COR-L47 (cell line): ENCODE measurements around the gene ZMAT3.
"Not testable (repeated sequence)": the region's sequence is repeated elsewhere in the genome, so short reads cannot be mapped to it uniquely, and the experiment has no call there.

ENCODE experiments used
- DNase-seq: peaks from one replicate; lab custom pipeline; 2025; lab: John Stamatoyannopoulos, UW

ZMAT3 gene

DNA sequence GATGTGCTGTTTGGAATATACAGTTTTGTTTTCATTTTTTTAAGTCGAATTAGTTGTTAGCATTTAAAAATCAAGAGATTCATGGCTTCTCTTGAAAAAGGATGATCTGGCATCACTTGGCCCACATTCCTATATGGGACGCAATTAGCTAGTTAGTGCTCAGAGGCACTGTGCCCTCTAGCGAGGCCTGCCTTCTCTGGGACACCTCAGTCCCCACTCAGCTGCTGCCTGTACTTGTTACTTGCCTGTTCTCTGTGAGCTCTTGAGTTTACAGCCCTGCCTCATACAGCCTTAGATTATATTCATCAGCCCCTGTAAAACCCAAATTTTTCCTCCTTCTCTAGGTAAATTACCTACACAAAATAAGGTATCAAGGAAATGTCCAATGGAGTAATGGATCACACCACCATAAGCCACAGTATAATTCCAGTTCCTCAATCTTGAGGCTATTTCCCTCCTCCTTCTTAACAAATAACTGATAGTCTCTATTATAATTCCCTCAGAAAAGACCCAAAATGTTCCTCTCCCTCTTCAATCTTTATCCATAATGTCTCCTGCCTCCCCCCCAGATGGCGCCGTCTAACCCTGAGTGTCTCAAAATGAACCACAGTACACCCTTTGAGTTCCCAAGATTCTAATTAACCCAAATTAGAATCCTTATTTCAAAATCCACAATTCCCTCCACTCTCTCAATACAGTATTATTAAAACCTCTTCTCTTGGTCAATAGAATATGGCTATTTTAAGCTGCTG, 2.7 kb downstream of the ZMAT3 start:
- peak; percentile 39 for DNase-seq

DNA sequence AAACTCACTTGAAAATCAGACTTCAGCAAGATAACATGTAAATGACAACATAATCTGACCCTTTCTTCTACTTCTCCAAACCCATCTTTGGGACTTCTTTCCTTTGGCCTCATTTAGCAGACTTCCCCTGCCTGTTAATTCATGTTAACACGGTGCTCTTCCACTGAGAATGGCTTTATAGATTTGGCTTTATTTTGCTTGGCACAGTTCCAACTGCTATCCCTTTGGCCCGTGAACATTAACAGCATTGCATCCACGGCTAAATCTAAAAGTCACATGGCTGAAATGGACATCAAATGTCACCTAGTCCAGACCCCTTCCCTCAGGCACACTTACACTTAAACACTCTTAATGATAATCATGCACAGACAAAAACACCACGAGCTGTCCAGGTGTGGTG, 3.8 kb downstream of the ZMAT3 start:
- peak; percentile 25 for DNase-seq

DNA sequence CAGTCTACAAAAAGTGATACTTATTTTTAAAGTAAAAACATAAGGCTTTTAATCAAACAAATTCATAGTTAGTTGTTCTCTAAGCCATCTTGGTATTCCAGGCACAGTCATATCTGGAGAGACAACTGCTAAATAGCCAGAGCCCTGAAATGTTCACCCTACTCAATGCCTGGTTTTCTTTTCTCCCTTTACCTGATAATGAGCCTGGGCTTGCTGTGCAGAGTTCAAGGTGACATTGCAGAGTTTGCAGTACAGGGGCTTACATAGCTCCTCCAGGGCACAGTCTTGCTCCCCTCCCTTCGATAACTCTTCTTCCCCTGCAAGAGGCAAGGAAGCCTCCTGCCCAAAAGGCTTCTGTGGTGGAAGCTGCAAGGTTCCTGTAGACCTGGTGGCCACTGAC, 4.3 kb downstream of the ZMAT3 start:
- no peak for DNase-seq

DNA sequence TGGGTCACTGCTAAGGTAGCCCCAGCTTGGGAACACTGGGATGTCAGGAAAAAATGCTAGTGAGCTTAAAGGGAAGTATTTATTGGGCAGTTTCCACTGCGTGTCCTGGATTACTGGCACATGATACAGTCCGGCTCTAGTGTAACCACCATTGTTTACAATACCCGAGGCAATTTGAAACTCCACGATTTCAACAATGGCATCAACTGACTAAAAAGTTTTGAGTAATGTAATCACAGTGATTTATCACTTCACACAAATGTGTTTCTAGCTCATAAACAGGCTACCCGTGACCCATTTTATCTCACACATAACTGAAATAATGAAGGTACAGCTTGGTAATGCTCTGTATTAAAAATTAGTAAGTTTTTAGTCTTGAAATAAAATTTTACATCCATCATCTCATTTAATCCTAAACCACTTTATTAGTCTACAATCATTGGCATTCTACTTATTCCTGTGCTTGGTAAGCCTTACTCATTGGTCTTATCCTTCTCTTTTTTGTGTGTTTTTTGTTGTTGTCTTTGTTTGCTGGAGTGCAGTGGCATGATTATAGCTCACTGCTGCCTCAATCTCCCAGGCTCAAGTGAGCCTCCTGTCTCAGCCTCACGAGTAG, 7.6 kb downstream of the ZMAT3 start:
- no peak for DNase-seq

DNA sequence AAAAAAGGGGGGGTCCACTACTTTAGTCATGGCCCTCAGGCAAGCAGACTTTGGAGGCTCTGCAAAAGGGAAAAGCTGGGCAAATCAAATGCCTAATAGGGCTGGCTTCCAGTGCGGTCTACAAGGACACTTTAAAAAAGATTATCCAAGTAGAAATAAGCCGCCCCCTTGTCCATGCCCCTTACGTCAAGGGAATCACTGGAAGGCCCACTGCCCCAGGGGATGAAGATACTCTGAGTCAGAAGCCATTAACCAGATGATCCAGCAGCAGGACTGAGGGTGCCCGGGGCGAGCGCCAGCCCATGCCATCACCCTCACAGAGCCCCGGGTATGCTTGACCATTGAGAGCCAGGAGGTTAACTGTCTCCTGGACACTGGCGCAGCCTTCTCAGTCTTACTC, 15.3 kb downstream of the ZMAT3 start:
- DNase-seq, result no peak

DNA sequence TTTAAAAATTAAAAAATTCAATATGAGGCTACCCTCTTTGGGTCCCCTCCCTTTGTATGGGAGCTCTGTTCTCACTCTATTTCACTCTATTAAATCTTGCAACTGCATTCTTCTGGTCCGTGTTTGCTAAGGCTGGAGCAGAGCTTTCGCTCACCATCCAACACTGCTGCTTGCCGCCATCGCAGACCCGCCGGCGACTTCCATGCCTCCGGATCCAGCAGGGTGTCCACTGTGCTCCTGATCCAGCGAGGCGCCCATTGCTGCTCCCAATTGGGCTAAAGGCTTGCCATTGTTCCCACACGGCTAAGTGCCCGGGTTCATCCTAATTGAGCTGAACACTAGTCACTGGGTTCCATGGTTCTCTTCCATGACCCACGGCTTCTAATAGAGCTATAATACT, 17.0 kb downstream of the ZMAT3 start:
- not testable (repeated sequence) for DNase-seq

DNA sequence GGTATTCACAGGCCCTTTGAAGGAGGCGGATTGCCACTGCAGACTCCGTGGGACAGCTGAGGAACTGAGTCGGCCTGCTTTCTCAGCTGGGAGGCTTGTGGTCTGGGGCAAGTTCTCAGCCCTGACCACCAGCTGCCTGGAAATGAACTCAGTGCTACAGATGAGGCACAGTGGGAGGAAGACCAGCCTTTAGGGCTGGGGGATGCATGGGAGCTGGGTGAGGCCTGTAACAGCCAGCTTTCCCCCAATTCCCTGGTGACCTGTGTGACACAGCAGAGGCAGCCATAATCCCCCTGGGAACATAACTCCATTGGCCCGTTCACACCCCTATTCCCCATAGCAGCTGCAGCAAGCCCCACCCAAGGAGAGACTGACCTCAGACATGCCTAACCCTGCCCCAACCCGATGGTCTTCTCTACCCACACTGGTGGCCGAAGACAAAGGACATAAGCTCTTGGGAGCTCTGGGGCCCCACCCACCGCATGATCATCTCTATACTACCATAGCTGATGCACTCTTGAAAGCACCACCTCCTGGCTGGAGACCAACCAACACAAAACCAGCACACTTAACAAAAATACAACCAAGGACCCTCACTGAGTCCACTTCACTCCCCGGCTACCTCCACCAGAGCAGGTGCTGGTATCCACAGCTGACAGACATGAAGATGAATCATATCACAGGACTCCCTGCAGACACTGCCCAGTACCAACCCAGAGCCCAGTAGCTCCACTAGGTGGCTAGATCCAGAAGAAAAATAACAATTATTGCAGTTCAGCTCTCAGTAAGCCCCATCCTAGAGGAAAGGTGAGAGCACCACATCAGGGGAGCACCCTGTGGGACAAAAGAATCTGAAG, 24.9 kb downstream of the ZMAT3 start:
- DNase-seq, result no peak

DNA sequence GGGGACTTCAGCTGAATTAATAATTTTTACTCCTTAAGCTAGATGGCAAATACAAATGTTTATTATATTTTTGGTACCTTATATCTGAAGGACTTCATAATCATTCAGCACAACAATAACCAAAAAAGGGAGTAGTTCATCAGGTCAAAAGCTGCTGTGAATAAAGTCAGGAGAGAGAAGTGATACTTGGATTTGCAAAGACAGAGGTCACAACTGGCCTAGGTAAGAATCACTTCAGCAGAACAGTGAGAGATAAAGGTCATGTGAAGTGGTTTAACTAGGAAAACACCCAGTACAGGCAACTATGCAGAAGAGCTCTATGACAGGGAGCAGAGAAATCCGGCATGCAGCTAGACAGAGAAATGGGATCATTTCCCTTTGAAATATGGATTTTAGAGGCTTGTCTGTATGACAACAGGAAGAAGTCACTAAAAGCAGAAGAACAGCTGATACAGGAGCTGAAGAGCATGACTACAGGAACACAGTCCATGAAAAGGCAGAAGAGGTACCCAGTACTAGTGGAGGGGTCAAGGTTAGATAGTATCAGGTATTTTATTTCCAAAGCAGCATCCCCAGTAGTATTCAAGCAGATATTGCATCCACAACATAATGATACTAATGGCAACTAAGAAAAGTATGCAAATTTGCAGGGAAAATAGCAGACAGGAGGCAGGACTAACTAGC, 25.7 kb downstream of the ZMAT3 start:
- DNase-seq, result no peak

DNA sequence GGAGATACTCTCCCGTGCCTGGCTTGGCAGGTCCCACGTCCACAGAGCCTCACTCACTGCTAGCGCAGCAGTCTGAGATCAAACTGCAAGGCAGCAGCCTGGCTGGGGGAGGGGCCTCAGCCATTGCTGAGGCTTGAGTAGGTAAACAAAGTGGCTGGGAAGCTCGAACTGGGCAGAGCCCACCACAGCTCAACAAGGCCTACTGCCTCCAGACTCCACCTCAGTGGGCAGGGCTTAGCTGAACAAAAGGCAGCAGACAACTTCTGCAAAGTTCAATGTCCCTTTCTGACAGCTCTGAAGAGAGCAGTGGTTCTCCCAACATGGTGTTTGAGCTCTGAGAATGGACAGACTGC, 32.7 kb downstream of the ZMAT3 start:
- not testable (repeated sequence) for DNase-seq

DNA sequence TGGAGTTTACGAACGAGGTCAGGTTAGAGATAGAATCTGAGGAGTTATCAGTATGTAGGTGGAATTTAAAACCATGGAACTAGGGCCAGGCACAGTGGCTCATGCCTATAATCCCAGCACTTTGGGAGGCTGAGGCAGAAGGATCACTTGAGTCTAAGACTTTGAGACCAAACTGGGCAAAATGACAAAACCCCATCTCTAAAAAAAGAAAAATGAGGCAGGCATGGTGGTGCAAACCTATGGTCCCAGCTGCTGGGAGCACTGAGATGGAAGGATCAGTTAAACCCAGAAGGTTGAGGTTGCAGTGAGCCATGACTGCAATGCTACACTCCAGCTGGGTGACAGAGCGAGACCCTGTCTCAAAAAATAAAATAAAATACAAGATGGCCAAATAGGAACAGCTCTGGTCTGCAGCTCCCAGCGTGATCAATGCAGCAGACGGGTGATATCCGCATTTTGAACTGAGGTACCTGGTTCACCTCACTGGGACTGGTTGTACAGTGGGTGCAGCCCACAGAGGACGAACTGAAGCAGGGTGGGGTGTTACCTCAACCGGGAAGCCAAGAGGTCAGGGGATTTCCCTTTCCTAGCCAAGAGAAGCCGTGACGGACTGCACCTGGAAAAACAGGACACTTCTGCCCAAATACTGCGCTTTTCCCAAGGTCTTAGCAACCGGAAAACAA, 33.3 kb downstream of the ZMAT3 start:
- DNase-seq, result no peak

DNA sequence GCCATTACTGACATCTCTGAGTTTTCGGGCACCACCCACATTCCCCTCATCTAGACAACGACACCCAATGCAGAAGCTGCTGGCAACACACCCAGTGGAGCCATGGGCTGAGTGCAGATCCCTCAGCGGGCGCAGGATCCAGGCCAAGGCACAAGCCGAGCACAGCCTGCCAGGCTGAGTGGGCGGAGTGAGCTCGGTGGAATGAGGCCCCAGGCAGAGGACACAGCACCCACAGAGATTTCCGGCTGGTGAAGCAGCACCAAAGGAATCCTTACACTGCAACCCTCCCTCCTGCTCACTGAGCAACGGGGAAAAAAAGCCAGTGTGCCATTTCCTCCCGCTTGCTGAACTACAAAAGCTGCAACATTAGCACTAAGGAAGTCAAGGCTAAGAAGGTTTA, 34.3 kb downstream of the ZMAT3 start:
- no peak for DNase-seq

DNA sequence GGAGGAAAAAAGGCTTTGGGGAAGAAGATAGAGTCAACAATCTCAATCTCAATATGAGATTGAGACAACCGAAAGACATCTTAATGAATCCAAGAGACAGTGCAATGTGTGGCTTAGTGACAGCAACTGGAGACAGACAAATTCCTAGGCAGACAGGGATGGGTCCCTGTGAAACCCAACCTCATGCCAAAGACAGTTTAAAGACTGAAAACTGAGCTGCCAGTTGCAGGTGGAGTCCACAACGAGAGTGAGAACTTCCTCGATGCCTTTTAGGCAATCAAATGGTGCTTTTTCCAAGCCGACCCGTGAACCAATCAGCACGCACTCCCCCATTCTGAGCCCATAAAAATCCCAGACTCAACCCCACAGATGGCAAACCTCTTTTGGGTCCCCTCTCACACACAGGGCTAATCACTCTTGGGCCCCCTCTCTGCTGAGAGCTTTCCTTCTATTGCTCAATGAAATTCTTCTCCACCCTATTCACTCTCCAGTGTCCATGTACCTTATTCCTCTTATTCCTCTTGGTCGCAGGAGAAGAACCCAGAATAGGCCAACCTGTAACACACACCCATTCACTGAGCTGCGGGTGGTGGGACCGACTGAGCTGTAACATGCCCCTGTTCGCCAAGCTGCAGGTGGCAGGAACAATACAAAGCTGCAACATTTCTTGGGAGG, 34.8 kb downstream of the ZMAT3 start:
- DNase-seq, result no peak

DNA sequence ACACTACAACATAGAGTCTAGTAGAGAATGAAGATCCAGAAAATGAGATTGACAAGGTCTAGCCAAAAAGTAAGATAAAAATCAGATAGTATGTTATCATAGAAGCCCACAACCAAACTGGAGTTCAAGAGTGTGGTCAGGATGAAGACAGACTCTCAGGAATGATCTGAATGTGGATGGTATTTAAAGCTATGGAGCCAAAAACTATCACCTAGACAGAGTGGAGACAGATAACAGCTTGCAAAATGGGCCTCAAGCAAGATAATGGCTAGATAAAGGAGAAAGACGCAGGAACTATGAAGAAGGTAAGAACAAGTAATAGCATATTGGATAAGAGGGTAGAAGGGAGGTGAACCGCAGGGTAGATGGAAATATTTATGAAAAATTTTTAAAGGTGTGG, 35.4 kb downstream of the ZMAT3 start:
- no peak for DNase-seq

DNA sequence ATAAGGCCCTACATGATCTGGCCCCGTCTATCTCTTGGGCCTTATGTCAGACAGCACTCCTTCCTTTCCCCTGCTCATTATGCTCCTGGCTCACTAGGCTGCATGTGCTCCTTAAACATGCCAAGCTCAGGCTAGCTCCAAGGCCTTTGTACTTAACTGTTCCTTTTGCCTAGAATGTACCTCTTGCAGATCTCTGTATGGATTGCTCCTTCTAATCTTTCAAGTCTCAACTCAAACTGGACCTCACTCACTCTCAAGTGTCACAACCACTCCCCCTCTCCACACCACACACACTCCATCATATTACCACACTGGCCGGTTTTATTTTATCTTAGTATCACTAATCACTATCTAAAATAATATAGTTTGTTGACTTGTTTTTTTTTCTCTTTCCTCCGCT, 36.4 kb downstream of the ZMAT3 start:
- no peak for DNase-seq

DNA sequence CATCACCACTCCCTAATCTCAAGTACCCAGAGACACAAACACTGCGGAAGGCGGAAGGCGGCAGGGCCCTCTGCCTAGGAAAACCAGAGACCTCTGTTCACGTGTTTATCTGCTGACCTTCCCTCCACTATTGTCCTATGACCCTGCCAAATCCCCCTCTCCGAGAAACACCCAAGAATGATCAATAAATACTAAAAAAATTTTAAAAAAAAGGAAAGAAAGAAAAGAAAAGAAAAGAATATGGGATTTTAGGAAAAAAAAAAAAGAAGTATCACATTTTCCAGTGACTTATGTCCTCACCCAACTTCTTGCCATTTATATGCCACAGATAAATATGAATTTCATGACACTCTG, 38.3 kb downstream of the ZMAT3 start:
- DNase-seq, result not testable (repeated sequence)

DNA sequence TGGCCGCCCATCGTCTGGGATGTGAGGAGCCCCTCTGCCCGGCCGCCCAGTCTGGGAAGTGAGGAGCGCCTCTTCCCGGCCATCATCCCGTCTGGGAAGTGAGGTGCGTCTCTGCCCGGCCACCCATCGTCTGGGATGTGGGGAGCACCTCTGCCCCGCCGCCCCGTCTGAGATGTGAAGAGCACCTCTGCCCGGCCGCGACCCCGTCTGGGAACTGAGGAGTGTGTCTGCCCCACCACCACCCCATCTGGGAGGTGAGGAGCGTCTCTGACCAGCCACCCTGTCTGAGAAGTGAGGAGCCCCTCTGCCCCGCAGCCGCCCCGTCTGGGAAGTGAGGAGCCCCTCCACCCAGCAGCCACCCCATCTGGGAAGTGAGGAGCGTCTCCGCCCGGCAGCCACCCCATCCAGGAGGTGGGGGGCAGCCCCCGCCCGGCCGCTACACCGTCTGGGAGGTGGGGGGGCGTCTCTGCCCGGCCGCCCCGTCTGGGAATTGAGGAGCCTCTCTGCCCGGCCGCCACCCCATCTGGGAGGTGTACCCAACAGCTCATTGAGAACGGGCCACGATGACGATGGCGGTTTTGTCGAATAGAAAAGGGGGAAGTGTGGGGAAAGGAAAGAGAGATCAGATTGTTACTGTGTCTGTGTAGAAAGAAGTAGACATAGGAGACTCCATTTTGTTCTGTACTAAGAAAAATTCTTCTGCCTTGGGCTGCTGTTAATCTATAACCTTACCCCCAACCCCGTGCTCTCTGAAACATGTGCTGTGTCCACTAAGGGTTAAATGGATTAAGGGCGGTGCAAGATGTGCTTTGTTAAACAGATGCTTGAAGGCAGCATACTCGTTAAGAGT, 38.9 kb downstream of the ZMAT3 start:
- not testable (repeated sequence) for DNase-seq

DNA sequence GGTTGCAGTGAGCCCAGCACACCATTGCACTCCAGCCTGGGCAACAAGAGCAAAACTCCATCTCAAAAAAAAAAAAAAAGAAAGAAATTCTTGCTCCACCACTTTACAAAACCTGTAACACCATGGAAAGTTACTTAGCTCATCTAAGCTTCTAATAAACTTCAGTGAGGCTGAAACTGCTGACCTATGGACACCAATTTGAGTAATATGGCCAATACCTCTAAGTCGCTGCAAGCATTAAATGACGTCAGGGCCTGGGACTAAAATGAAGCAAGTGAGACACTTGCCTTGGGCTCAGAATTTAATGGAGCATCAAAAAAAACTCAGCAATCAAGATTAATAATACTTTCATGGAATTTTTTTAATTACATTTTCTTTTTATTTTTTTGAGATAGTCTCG, 42.5 kb downstream of the ZMAT3 start:
- DNase-seq, result no peak

DNA sequence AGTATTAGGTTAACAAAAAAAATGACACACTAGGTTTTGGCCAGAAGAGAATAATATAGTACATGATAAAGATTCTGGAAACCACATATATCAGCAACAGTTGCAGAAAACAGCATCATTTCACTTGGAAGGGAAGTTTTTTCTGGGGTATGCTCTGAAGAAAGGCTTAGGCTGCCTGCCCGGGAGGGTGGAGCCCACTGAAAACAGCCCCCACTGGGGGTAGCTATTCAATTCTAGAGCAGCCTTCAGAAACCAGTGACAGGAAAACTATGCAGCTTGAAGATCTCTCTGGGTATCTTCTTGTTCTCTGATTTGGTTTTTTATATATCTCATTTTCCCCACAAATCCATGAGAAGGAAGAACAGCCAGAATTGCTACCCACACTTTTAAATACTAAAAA, 43.2 kb downstream of the ZMAT3 start:
- DNase-seq, result no peak

DNA sequence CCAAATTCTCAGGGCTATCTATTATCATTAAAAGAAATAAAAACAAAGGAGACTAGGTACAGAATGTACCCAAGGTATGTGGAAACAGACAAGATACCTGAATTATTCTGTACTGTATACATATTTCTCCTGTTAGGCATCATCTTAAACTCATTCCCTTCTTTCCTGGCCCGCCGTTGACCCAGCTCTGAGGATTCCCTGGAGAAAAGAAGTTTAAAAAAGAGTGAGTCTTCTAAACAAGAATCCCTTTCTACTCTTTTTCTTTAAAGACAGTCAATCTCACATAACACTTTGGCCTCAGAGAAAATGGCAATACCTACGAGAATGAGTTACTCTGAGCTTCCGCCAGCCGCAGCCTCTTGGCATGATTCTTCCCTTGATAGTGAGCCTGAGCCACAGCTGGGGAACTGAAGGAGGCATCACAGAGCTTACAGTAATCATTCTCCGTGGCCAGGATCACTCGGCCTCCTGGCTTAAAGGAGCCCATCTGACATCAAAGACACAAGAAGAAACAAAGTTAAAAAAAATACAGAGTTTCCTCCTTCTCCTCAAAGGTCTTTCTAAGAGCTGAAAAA, 44.2 kb downstream of the ZMAT3 start:
- DNase-seq, result no peak

DNA sequence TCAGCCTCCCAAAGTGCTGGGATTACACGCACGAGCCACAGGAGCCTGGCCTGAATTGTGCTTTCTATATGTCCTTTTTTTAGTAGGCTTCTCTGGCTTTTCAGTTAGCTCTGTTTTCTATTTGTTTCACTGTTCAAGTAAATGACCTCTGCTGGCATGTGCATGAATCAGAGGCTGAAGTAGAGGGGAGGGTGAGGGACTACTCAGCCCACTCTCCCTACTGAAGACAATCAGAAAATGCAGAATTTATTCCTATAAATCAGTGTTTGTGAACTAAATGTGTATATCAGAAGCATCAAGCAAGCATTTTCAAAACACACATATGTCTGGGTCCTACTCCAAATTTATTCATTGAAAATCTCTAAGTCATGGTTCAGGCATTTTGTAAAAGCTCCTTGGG, 45.0 kb downstream of the ZMAT3 start:
- no peak for DNase-seq
